Neutrophil (primary cell): ENCODE measurements around the gene EGLN3.

Source experiments
- H3K27ac ChIP-seq: fragments of 200-600 bp; sonication (generic); 2 replicates; pipeline ENCODE4 v1.5.1; 2016; ENCODE audit warnings: mild to moderate bottlenecking, moderate library complexity
- H3K27me3 ChIP-seq: fragments of 200-600 bp; sonication (generic); 2 replicates; pipeline ENCODE4 v1.6.0; 2016; ENCODE audit warnings: mild to moderate bottlenecking
- H3K36me3 ChIP-seq: fragments of 200-600 bp; sonication (generic); 2 replicates; pipeline ENCODE4 v1.5.1; 2017
- H3K4me1 ChIP-seq, 2 experiments: fragments of 200-600 bp in 1 of 2; sonication (generic) in 1 of 2; 1 replicate in 1 of 2; 2 replicates in 1 of 2; pipeline versions ENCODE4 v1.5.1 to v1.6.1; 2013 to 2016; ENCODE audit warnings: low read depth in 1 of 2, low read length in 1 of 2, mild to moderate bottlenecking in 1 of 2, moderate library complexity in 1 of 2; ENCODE audit not compliant: control insufficient read depth in 1 of 2, insufficient read depth in 1 of 2
- H3K4me3 ChIP-seq, 2 experiments: fragments of 200-600 bp in 1 of 2; sonication (generic) in 1 of 2; 1 replicate in 1 of 2; 2 replicates in 1 of 2; pipeline ENCODE4 v1.5.1; 2013 to 2016; ENCODE audit warnings: low read depth in 1 of 2, low read length in 1 of 2, mild to moderate bottlenecking in 1 of 2, moderate library complexity in 1 of 2
- H3K9me3 ChIP-seq: fragments of 200-600 bp; sonication (generic); 2 replicates; pipeline ENCODE4 v1.5.1; 2016
- TF ChIP-seq, protein P1 (sequence below): fragments of 200-600 bp; sonication (generic); IDR thresholded peaks from 2 replicates; pipeline ENCODE4 v1.5.1; 2016; ENCODE audit warnings: antibody characterized with exemption

EGLN3 gene

DNA sequence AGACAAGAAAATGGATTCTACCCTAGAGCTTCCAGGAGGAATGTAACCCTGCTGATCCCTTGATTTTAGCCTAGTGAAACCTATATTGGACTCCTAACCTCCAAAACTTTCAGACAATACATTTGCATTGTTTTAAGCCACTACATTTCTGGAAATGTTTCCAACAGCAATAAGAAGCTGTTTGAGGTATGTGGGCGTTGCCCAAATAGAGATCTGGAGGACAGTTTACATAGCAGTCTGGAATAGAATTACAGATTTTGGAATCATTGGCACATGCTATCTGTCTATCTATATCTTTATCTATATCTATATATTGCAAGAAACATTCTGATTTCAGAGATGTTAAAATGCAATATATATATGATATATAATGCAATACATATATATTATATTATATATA lies 42.4 kb upstream of the EGLN3 start:
- Histone ChIP-seq H3K27ac (no peak overlapping the region), H3K27me3 (peaks cover 4% of the 10 kb centered on the region), H3K36me3 (no peaks in the 10 kb centered on the region), H3K4me3 (no peak overlapping the region), H3K4me1 (no peaks in the 10 kb centered on the region), H3K9me3 (no peaks in the 10 kb centered on the region)
- TF ChIP-seq, protein P1, sequence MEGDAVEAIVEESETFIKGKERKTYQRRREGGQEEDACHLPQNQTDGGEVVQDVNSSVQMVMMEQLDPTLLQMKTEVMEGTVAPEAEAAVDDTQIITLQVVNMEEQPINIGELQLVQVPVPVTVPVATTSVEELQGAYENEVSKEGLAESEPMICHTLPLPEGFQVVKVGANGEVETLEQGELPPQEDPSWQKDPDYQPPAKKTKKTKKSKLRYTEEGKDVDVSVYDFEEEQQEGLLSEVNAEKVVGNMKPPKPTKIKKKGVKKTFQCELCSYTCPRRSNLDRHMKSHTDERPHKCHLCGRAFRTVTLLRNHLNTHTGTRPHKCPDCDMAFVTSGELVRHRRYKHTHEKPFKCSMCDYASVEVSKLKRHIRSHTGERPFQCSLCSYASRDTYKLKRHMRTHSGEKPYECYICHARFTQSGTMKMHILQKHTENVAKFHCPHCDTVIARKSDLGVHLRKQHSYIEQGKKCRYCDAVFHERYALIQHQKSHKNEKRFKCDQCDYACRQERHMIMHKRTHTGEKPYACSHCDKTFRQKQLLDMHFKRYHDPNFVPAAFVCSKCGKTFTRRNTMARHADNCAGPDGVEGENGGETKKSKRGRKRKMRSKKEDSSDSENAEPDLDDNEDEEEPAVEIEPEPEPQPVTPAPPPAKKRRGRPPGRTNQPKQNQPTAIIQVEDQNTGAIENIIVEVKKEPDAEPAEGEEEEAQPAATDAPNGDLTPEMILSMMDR, result no peak

DNA sequence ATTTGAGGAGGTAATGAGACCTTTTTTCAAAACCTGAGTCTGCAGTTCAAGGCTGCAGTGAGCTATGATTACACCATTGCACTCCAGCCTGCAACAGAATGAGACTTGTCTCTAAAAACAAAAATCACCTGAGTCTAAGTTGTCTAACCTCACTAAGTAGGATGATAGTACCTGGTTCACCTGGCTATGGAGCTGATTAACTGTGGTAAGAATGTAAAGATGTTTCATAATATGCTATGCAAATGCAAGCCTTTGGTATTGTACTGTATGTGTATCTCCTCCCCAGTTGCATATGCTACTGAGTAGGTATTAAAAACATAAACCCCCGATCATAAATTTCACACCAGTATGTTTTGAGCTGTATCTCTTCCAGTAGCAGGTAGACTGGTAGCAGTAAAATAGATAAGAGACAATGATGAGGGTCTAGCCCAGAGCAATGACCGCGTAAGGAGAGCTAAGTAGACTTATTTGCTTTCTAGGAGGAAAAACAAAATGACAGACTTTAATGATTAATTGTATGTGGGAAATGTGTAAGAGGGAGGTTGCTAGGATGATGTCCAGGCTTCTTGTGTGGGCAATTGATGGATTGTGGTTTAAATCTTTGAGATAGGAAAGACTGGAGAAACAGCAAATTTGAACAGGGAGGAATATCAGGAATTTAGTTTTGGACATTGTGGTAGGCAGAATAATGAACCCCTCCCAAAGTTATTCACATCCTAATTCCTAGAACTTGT lies 41.6 kb upstream of the EGLN3 start:
- Histone ChIP-seq H3K4me3 (no peak overlapping the region), H3K27ac (no peak overlapping the region), H3K9me3 (no peaks in the 10 kb centered on the region), H3K36me3 (no peaks in the 10 kb centered on the region), H3K27me3 (peaks cover 2% of the 10 kb centered on the region), H3K4me1 (no peaks in the 10 kb centered on the region)
- TF ChIP-seq, protein P1, result no peak

DNA sequence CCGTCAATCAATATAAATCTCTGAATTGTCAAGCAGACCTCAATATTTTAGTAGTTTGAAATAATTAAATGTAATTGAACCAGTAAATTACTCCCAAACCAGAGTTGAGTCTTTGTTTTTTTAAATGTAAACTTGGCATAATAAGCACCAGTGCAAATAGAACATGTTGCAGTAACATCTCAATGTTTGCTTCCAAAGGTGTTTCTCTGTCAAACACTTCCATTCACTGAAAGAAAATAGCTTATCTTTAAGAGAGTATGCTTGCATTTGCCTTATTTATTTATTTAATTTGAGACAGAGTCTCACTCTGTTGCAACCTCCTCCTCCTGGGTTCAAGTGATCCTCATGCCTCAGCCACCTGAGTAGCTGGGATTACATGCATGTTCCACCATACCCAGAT lies 39.9 kb upstream of the EGLN3 start:
- TF ChIP-seq, protein P1, result no peak
- Histone ChIP-seq H3K4me1 (no peaks in the 10 kb centered on the region), H3K36me3 (no peaks in the 10 kb centered on the region), H3K4me3 (no peak overlapping the region), H3K9me3 (no peaks in the 10 kb centered on the region), H3K27me3 (no peaks in the 10 kb centered on the region), H3K27ac (no peak overlapping the region)

DNA sequence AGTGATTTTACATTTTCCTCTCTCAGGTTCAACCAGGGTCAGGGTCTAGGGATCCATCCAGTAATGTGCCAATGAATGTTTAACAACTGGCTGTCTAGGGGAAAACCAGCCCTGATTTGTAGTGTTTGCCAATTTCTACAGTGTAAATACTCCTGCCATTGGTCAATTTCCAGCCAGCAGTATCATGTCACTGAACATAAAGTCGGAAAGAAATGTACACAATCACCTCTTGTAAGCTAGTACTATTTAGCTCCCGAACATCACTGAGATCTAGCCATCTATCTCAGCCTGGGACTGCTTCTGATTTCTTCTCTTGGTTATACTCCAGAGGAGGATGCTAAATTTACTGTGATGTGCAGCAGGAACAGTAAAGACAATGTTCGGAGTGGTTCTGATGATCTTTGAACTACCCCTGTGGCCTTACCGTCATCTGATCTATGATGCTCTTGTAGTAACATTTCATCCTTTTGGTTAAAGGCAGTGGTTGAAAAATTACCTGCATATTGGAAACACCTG lies 36.7 kb upstream of the EGLN3 start:
- TF ChIP-seq, protein P1, result no peak
- Histone ChIP-seq H3K27ac (no peak overlapping the region), H3K4me3 (no peak overlapping the region), H3K36me3 (no peaks in the 10 kb centered on the region), H3K27me3 (no peaks in the 10 kb centered on the region), H3K4me1 (no peaks in the 10 kb centered on the region), H3K9me3 (no peaks in the 10 kb centered on the region)

DNA sequence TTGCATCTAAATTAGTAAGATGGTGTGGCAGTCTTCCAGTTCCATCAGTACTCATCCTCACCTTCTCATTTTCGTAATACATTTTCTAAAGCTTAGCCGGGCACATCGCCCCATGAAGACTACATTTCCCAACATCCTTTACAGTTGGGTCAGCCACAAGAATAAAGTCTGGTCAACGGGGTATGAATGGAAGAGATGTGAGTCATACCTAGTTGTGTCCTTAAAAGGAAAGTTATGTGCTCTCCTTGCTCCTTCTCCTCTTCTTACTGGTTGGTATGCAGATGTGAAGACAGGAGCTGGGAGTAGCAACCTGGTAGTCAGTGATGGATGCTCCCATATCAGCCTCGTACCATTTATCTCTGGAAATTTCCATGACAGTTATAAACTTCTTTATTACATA lies 35.9 kb upstream of the EGLN3 start:
- H3K27me3 ChIP-seq, result no peaks in the 10 kb centered on the region
- H3K4me3 ChIP-seq, result no peak overlapping the region
- TF ChIP-seq, protein P1, result no peak
- no peaks in the 10 kb centered on the region for H3K9me3 ChIP-seq
- H3K27ac ChIP-seq, result no peak overlapping the region
- H3K4me1 ChIP-seq, result no peaks in the 10 kb centered on the region
- no peaks in the 10 kb centered on the region for H3K36me3 ChIP-seq
